H9 (cell line): Measurements from ENCODE around the gene NSMF. TPM values are rescaled to one million over a fixed set of nuclear protein-coding genes. Genes with fewer than 3 reads are reported as not detected.

Experiments
- DNase-seq: peaks from one replicate; pipeline ENCODE4 v3.0.0-alpha.2; 2017
- H2AFZ ChIP-seq: one replicate; pipeline ENCODE4 v1.6.1; 2013; ENCODE audit warnings: mild to moderate bottlenecking, low read length, control low read depth, moderate library complexity
- H2AK5ac ChIP-seq: 2 replicates; pipeline ENCODE4 v1.6.1; 2013; ENCODE audit warnings: low read length, control low read depth, mixed read lengths; ENCODE audit not compliant: insufficient read length
- H2BK120ac ChIP-seq: one replicate; pipeline ENCODE4 v1.6.1; 2013; ENCODE audit warnings: low read depth, mild to moderate bottlenecking, low read length, control low read depth, inconsistent platforms; ENCODE audit not compliant: poor library complexity, severe bottlenecking
- H2BK12ac ChIP-seq: 2 replicates; pipeline ENCODE4 v1.6.1; 2013; ENCODE audit warnings: low read length, control low read depth, mixed read lengths, low read depth; ENCODE audit not compliant: insufficient read length
- H2BK15ac ChIP-seq: 2 replicates; pipeline ENCODE4 v1.6.1; 2013; ENCODE audit warnings: low read depth, low read length, control low read depth
- H2BK20ac ChIP-seq: one replicate; pipeline ENCODE4 v1.6.1; 2013; ENCODE audit warnings: low read depth, mild to moderate bottlenecking, low read length, control low read depth, inconsistent platforms; ENCODE audit not compliant: poor library complexity, severe bottlenecking
- H2BK5ac ChIP-seq: 2 replicates; pipeline ENCODE4 v1.6.1; 2013; ENCODE audit warnings: low read length, control low read depth, mixed read lengths; ENCODE audit not compliant: insufficient read length
- H3K14ac ChIP-seq: 2 replicates; pipeline ENCODE4 v1.6.1; 2013; ENCODE audit warnings: low read length, control low read depth; ENCODE audit not compliant: insufficient read depth
- H3K18ac ChIP-seq: 2 replicates; pipeline ENCODE4 v1.6.1; 2013; ENCODE audit warnings: low read depth, mild to moderate bottlenecking, mixed read lengths, low read length, control low read depth; ENCODE audit not compliant: insufficient read length
- H3K23ac ChIP-seq: 2 replicates; pipeline ENCODE4 v1.6.1; 2013; ENCODE audit warnings: low read length, control low read depth, mixed read lengths, low read depth; ENCODE audit not compliant: insufficient read length
- H3K23me2 ChIP-seq: 2 replicates; pipeline ENCODE4 v1.6.1; 2013; ENCODE audit warnings: low read depth, mild to moderate bottlenecking, mixed read lengths, low read length, control low read depth; ENCODE audit not compliant: insufficient read length, poor library complexity, severe bottlenecking
- H3K27ac ChIP-seq: 2 replicates; pipeline ENCODE4 v1.5.1; 2013; ENCODE audit warnings: low read length, control low read depth, mixed read lengths, low read depth; ENCODE audit not compliant: insufficient read length
- H3K27me3 ChIP-seq: 2 replicates; pipeline ENCODE4 v1.6.1; 2013; ENCODE audit warnings: low read length, control low read depth, inconsistent platforms; ENCODE audit not compliant: insufficient read depth
- H3K4ac ChIP-seq: 2 replicates; pipeline ENCODE4 v1.6.1; 2013; ENCODE audit warnings: low read depth, mild to moderate bottlenecking, control low read depth, inconsistent platforms, low read length, moderate library complexity
- H3K4me1 ChIP-seq: 2 replicates; pipeline ENCODE4 v1.6.1; 2013; ENCODE audit warnings: low read length, control low read depth, inconsistent platforms; ENCODE audit not compliant: insufficient read depth
- H3K4me2 ChIP-seq: 2 replicates; pipeline ENCODE4 v1.6.1; 2013; ENCODE audit warnings: low read length, control low read depth, mixed read lengths; ENCODE audit not compliant: insufficient read length, insufficient read depth
- H3K56ac ChIP-seq: 2 replicates; pipeline ENCODE4 v1.6.1; 2013; ENCODE audit warnings: low read depth, mild to moderate bottlenecking, mixed read lengths, low read length, control low read depth; ENCODE audit not compliant: insufficient read length
- H3K79me1 ChIP-seq: 2 replicates; pipeline ENCODE4 v1.6.1; 2013; ENCODE audit warnings: low read depth, mild to moderate bottlenecking, moderate library complexity, low read length, control low read depth, inconsistent platforms; ENCODE audit not compliant: insufficient read depth, poor library complexity, severe bottlenecking
- H3K79me2 ChIP-seq: 2 replicates; pipeline ENCODE4 v1.6.1; 2013; ENCODE audit warnings: low read length, control low read depth, inconsistent platforms; ENCODE audit not compliant: insufficient read depth
- H3K9ac ChIP-seq: 2 replicates; pipeline ENCODE4 v1.6.1; 2013; ENCODE audit warnings: low read length, control low read depth, mixed read lengths; ENCODE audit not compliant: insufficient read length; ENCODE audit errors: extremely low read depth
- H3K9me3 ChIP-seq: one replicate; pipeline ENCODE4 v1.6.1; 2013; ENCODE audit warnings: low read depth, low read length, inconsistent platforms; ENCODE audit not compliant: control insufficient read depth
- H3T11ph ChIP-seq: one replicate; pipeline ENCODE4 v1.6.1; 2013; ENCODE audit warnings: mild to moderate bottlenecking, low read length, control low read depth, inconsistent platforms
- H4K20me1 ChIP-seq: one replicate; pipeline ENCODE4 v1.6.1; 2013; ENCODE audit not compliant: control insufficient read depth, insufficient read length, insufficient read depth
- H4K5ac ChIP-seq: 2 replicates; pipeline ENCODE4 v1.6.1; 2013; ENCODE audit warnings: low read depth, mild to moderate bottlenecking, mixed read lengths, low read length, control low read depth; ENCODE audit not compliant: insufficient read length
- H4K8ac ChIP-seq: replicated peaks from 2 replicates; pipeline ENCODE4 v1.6.1; 2013; ENCODE audit warnings: low read length, control low read depth, mixed read lengths, low read depth; ENCODE audit not compliant: insufficient read length
- H4K91ac ChIP-seq: 2 replicates; pipeline ENCODE4 v1.6.1; 2013; ENCODE audit warnings: low read depth, mild to moderate bottlenecking, moderate library complexity, mixed read lengths, low read length, control low read depth; ENCODE audit not compliant: insufficient read length
- H3K27ac Mint-ChIP-seq, 3 experiments: 2 replicates in 2 of 3; 3 replicates in 1 of 3; pipeline ENCODE4 v1.8.0; 2020 to 2021; ENCODE audit warnings: mixed read lengths in 3 of 3, mild to moderate bottlenecking in 1 of 3, moderate library complexity in 1 of 3
- H3K27me3 Mint-ChIP-seq: 2 replicates; pipeline ENCODE4 v1.8.0; 2021; ENCODE audit warnings: low read depth, mild to moderate bottlenecking, moderate library complexity, mixed read lengths
- H3K36me3 Mint-ChIP-seq, 3 experiments: 2 replicates in 2 of 3; 3 replicates in 1 of 3; pipeline ENCODE4 v1.8.0; 2020 to 2021; ENCODE audit warnings: low read depth in 3 of 3, mixed read lengths in 3 of 3; ENCODE audit not compliant: insufficient read depth in 1 of 3
- H3K4me1 Mint-ChIP-seq, 2 experiments: 2 replicates each; pipeline ENCODE4 v1.8.0; 2020; ENCODE audit warnings: mixed read lengths in 2 of 2
- H3K4me3 Mint-ChIP-seq, 2 experiments: 2 replicates in 1 of 2; 3 replicates in 1 of 2; pipeline ENCODE4 v1.8.0; 2020 to 2021; ENCODE audit warnings: mild to moderate bottlenecking in 2 of 2, mixed read lengths in 2 of 2, moderate library complexity in 1 of 2
- H3K9me3 Mint-ChIP-seq, 2 experiments: 2 replicates in 1 of 2; 3 replicates in 1 of 2; pipeline ENCODE4 v1.8.0; 2020; ENCODE audit warnings: mild to moderate bottlenecking in 2 of 2, mixed read lengths in 2 of 2, moderate library complexity in 1 of 2
- WGBS: extraction: QIAGEN DNeasy Blood & Tissue Kit; methylation state at CpG from one replicate; pipeline ENCODE4 v1.1.7; 2013; ENCODE audit warnings: missing lambda C conversion rate, low lambda C conversion rate, mixed read lengths; ENCODE audit not compliant: insufficient read length; ENCODE audit errors: extremely low coverage; 5-methylcytosine and 5-hydroxymethylcytosine counted together
- total RNA-seq: library from RNA; stranded (reverse); gene quantifications from 2 replicates; pipeline ENCODE4 v1.2.1, GENCODE V29; 2021
- TF ChIP-seq, protein P1 (sequence below): fragments of 200-600 bp; sonication (generic); conservative IDR thresholded peaks from 3 replicates; pipeline ENCODE4 v1.8.0; 2021; ENCODE audit warnings: antibody characterized with exemption, mild to moderate bottlenecking

The NSMF gene
- total RNA-seq, 1 experiment from 2014 or later: 46.3 TPM

DNA sequence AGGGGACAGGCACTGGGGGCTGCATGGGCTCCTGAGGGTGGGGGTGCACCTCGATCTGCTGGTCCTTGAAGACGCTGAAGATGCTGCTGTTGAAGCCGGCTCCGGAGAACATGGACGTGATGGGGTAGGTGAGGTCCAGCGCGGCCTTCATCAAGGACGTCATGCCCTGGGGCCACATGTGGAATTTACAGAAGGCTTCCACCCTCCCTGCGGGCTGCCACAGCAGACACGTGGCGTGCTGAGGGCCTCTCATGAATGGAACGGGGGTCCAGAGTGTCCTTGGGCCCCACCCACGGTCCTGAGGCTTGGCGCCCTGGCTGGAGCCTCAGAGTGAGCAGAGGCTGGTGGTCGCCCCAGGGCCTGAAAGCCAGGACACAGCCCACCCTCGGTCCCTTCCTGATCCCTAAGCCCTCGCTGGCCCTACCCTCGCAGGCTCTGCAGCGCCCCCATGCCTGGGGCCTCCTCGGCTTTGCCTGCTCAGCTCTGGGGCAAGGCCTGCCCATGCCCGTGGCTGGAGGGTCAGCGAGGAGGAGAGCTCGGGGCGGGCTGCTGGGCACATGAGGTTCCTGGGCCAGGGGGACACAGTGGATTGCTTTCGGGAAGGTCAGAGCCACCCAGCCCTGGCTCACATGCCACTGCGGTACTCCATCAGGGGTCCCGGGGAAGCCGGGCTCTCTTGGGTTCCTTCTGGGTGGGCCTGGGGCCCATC lies 5.3 kb upstream of the NSMF start:
- no peaks in the 10 kb centered on the region for H3K79me1 ChIP-seq
- H3K27me3 Mint-ChIP-seq: peaks cover 34% of the 10 kb centered on the region
- no peak overlapping the region for H3T11ph ChIP-seq
- no peaks in the 10 kb centered on the region for H3K9me3 Mint-ChIP-seq
- no CpG with 5 or more reads among the region's 28 CpGs for WGBS
- no peak overlapping the region for H3K4me2 ChIP-seq
- H2AK5ac ChIP-seq: no peak overlapping the region
- H2BK120ac ChIP-seq: no peak overlapping the region
- no peaks in the 10 kb centered on the region for H3K36me3 Mint-ChIP-seq
- H2BK12ac ChIP-seq: no peak overlapping the region
- no peak overlapping the region for H3K14ac ChIP-seq
- no peak overlapping the region for H4K8ac ChIP-seq
- no peaks in the 10 kb centered on the region for H3K79me2 ChIP-seq
- H3K9me3 ChIP-seq: no peaks in the 10 kb centered on the region
- H3K27ac ChIP-seq: no peak overlapping the region
- no peak overlapping the region for H2BK5ac ChIP-seq
- DNase-seq: no peak
- no peak overlapping the region for H3K18ac ChIP-seq
- H2AFZ ChIP-seq: no peak overlapping the region
- H3K23me2 ChIP-seq: peaks cover 5% of the 10 kb centered on the region
- no peak overlapping the region for H2BK20ac ChIP-seq
- H3K4me1 ChIP-seq: no peaks in the 10 kb centered on the region
- TF ChIP-seq, protein P1, sequence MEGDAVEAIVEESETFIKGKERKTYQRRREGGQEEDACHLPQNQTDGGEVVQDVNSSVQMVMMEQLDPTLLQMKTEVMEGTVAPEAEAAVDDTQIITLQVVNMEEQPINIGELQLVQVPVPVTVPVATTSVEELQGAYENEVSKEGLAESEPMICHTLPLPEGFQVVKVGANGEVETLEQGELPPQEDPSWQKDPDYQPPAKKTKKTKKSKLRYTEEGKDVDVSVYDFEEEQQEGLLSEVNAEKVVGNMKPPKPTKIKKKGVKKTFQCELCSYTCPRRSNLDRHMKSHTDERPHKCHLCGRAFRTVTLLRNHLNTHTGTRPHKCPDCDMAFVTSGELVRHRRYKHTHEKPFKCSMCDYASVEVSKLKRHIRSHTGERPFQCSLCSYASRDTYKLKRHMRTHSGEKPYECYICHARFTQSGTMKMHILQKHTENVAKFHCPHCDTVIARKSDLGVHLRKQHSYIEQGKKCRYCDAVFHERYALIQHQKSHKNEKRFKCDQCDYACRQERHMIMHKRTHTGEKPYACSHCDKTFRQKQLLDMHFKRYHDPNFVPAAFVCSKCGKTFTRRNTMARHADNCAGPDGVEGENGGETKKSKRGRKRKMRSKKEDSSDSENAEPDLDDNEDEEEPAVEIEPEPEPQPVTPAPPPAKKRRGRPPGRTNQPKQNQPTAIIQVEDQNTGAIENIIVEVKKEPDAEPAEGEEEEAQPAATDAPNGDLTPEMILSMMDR: no peak
- H3K4me1 Mint-ChIP-seq: peaks cover 0 to 2% of the 10 kb centered on the region in 2 experiments; a peak in 1 of 4 replicates
- no peaks in the 10 kb centered on the region for H4K20me1 ChIP-seq
- no peak overlapping the region for H3K56ac ChIP-seq
- no peak overlapping the region for H3K4ac ChIP-seq
- no peak overlapping the region for H4K91ac ChIP-seq
- no peak overlapping the region for H3K27ac Mint-ChIP-seq
- H3K23ac ChIP-seq: no peak overlapping the region
- no peak overlapping the region for H2BK15ac ChIP-seq
- no peak overlapping the region for H3K9ac ChIP-seq
- no peak overlapping the region for H3K4me3 Mint-ChIP-seq
- no peaks in the 10 kb centered on the region; the same call in 1 of the 2 replicates for H3K27me3 ChIP-seq
- no peak overlapping the region for H4K5ac ChIP-seq
